Body of pancreas (tissue), 4 donors: ENCODE measurements around the gene ASB10.

Experiments
- POLR2A ChIP-seq, 3 donors: fragments of 450-650 bp; IDR thresholded peaks; one replicate each; pipeline ENCODE4 v1.6.1; 2016; ENCODE audit warnings: antibody characterized with exemption in 3 of 3, mild to moderate bottlenecking in 2 of 3
- TF ChIP-seq, protein P1 (sequence below), 7 experiments: fragments of 450-650 bp in 4 of 7; fragments of 200-600 bp in 3 of 7; sonication (generic) in 3 of 7; IDR thresholded peaks; one replicate each; pipeline ENCODE4 v1.5.1; 2016 to 2019; ENCODE audit warnings: antibody characterized with exemption in 7 of 7

DNA sequence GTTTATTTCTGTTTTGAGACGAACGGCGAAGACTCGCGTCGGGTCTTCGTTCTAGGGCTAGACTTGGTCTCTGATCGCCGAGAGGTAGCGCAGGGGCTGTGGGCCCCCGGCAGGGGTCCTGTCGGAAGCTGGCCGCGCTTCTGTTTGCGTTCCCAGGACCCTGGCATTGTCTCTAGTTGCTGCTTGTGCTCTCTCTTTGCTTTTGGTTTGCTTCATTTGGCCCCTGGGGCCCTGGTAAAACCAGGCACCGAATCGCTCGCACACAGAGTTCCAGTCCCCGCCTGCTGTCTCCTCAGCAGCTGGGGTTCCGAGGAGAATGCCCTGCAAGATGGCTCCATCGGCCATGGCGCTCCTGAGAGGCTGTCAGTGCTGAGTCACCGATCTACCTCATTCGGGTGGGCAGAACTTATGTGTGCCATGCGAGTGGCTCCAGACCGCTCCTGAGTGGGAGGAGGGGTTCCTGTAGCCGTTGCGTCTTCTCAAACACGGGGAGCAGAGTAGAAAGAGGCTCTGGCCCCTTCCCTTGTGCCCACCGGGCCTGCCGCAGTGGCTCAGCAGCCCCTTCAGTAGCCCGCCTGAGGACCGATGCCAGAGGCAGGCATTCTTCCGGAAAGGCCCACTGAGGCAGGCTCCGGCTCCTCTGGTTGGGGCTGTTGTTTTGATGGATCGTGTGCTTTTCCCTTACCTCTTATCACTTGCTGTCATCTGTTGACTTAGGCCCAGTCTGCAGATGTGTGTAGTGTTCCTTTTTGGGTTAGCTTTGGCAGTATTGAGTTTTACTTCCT, 46.1 kb upstream of the ASB10 start:
- TF ChIP-seq, protein P1, sequence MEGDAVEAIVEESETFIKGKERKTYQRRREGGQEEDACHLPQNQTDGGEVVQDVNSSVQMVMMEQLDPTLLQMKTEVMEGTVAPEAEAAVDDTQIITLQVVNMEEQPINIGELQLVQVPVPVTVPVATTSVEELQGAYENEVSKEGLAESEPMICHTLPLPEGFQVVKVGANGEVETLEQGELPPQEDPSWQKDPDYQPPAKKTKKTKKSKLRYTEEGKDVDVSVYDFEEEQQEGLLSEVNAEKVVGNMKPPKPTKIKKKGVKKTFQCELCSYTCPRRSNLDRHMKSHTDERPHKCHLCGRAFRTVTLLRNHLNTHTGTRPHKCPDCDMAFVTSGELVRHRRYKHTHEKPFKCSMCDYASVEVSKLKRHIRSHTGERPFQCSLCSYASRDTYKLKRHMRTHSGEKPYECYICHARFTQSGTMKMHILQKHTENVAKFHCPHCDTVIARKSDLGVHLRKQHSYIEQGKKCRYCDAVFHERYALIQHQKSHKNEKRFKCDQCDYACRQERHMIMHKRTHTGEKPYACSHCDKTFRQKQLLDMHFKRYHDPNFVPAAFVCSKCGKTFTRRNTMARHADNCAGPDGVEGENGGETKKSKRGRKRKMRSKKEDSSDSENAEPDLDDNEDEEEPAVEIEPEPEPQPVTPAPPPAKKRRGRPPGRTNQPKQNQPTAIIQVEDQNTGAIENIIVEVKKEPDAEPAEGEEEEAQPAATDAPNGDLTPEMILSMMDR (IDR thresholded peaks at IDR 0.05): no peak
- TF ChIP-seq POLR2A (IDR thresholded peaks at IDR 0.05): no peak
